Activated CD8-positive, alpha-beta memory T cell treated with anti-CD3 and anti-CD28 coated beads for 48 hours (primary cell): ENCODE data around the gene KIAA0040.

Experiments used
- DNase-seq, 3 experiments: peaks; one replicate each; pipeline ENCODE4 v3.0.0-alpha.2; 2020; ENCODE audit warnings: low read depth in 2 of 3, low spot score in 2 of 3

KIAA0040 gene

GRCh38 chr1:175172503-175172902 is 20.1 kb downstream of the KIAA0040 start:
- DNase-seq = no peak

GRCh38 chr1:175171036-175171913 is 21.3 kb downstream of the KIAA0040 start:
- no peak for DNase-seq

DNA sequence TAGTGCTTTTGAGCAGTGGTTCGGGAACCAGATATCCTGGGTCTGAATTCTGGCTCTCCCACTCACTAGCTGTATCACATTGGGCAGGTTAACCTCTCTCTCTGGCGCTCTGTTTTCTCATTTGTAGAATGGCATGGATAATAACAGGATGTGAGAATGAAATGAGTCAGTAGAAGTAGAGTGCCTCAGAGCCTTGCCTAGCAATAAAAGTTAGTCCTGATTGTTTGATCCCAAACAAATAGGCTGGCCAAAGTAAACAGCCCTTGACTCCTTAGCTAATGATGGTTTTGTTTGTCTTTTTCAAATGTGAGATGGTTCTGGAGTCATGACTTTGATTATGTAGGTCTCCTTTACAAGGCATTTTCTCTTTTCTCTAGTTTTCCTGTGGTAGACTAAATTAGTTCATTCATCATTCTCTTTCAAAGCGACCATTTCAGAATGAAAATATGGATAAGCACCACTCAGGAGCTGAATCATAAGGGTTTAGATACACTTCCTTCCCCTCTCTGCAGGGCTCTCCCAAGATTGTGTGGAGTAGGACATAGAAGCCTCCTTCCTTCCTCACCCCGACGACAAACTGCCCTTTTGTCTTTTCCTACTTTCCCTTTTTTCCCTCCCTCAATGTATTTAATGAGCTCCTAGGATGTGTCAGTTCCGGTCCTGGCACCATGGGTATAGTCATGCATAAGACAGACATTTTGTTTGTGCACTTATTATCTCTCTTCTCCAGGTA is 23.1 kb downstream of the KIAA0040 start:
- DNase-seq = no peak

DNA sequence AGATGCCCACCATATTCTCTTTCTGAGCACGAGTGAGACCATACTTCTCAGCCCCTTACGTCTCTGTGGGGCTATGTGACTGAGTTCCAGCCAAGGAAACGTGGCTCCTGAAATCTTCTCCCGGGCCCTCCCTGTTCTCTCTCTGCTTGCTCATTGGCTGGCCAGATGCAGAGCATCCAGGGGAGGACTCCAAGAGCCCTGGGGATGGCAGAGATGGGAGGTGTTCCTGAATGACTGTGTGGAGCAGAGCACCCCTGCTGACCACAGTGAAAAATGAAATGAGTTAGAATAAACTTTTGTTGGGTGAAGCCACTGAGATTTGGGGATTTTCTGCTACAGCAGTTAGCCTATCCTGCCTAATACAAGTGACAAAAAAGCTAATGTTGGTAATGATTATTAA is 23.8 kb downstream of the KIAA0040 start:
- DNase-seq = no peak

DNA sequence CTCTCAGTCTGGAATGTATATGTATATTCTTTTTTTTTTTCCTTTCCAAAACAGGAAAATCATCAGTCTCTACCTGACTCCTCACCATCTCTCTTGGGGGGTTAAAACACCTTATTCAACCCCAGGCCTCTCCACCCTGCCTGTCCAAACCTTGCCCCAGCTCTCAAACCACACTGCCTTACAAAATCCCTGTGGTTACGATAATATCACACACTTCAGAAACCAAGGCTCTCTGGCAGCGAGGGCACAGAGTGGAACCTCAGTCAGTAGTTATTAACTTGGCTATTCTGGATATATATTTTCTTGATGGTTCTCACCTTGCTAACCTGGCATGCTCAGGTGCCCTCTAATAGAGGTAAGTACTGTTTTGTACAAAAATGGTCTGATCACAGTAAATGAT is 24.7 kb downstream of the KIAA0040 start:
- DNase-seq = no peak

GRCh38 chr1:175166746-175167145 is 25.8 kb downstream of the KIAA0040 start:
- DNase-seq = no peak

DNA sequence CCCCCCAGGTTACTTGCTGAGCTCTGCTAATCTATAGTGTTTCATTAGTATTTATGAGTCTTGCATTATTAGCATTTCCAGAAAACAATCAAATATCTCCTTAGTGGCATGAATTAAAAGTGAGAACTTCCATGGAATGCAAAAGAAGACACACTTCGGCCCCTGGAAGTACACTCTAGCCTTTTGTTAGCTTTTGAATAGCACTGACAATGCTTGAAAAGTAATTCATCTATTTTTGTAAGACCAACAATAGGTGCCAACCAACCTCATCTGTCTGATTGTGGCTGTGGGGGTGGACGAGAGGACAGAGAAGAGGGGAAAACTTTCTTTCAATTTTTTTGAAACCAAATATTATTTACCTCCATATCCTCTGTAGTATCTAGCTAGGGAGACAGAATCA is 27.8 kb downstream of the KIAA0040 start:
- no peak for DNase-seq

GRCh38 chr1:175163702-175164101 is 28.9 kb downstream of the KIAA0040 start:
- DNase-seq = no peak

GRCh38 chr1:175162955-175163354 is 29.6 kb downstream of the KIAA0040 start:
- no peak for DNase-seq

- DNase-seq = no peak
These were observed 34.4 kb downstream of the KIAA0040 start for GRCh38 chr1:175158170-175158591.

DNA sequence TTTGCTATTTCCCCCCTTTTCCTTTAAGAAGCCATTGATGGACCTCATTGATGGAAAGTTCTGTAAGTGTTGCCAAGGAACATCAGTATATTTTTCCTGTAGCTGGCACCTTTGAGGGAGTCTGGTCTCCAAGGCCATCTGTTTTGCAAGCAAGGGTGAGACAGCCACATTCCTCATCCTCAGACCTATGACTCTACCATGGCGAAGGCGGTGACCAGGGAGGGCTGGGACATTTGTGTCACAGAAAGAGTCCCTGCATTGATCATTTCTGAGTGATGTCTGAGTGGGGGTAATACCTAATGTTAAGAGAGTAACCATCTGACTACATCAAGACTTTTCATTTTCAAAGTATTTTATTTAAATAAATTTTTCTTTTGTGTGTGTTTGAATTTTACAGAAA is 35.4 kb downstream of the KIAA0040 start:
- DNase-seq = no peak

- no peak for DNase-seq
These were observed 36.6 kb downstream of the KIAA0040 start for GRCh38 chr1:175155936-175156335.

- no peak for DNase-seq
These were observed 37.1 kb downstream of the KIAA0040 start for GRCh38 chr1:175155473-175155856.

DNA sequence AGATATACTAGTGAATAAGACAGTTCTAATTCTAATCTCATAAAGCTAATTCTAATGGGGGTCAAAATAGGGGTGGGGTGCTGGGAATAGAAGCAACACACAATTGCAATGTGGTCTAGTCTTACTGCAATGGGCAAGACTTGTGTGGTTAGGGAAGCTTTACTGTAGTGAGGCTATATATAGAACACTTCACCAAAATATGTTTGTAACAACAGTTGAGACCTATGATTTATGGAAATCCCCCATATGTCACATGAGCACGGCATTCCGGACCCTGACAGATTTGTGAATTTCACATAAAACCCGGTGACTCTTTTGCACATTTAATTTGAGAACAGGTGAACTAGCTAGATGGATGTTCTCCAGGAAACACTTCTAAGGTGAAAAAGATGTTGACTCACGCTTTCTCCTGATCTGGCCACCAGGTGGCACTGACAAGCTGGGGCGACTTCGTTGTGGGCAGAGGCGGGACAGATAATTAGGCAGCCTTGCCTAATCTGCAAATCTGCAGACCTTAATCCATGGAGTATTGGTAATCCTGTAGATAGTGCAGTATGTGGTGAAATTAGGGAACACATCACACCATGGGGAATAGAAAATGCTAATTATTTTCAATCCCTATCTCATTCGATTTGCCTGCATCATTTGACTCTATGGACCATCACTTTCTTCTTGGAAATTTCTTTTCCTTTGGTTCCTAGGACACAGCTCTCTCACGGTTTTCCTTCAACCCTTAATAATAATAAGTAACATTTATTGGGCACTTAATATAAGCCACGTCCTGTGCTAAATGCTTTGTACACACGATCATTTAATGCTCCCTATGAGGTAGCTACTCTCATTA is 37.7 kb downstream of the KIAA0040 start:
- peak; percentile 19 to 50 (median 30) for DNase-seq

DNA sequence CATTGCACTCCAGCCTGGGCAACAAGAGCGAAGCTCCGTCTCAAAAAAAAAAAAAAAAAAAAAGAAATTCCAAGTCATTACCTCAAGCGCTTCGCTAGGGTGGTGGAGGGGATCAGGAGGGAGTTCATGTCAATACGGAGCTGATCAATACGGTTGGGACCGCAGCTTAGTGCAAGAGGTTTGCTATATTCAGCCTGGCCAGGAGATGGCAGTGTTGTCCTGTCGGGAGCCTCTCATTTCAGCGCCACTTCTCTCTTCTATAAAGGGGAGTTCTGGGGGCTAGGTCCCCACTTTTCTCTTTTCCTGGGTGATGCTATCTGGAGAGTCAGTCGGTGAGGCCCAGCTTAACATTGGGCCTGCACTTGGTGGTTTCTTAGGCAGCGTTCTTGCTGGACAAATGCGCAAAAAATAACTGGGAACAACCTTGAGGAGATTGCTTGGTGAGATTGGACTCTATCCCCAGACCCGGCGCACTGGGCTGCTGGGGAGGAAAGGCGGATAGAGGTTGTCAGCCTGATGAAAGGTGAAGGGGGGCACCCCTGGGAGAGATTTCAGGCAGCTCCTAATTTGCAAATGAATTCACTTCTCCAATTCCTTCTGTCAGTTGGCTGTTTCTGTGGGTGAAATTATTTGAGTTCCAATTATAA is 40.4 kb downstream of the KIAA0040 start:
- DNase-seq = peak; percentile 7 to 51 (median 41)

GRCh38 chr1:175150596-175151319 is 41.8 kb downstream of the KIAA0040 start:
- no peak for DNase-seq

- DNase-seq = no peak
These were observed 44.5 kb downstream of the KIAA0040 start for GRCh38 chr1:175148068-175148467.

- DNase-seq = no peak
These were observed 45.0 kb downstream of the KIAA0040 start for GRCh38 chr1:175147569-175147968.

DNA sequence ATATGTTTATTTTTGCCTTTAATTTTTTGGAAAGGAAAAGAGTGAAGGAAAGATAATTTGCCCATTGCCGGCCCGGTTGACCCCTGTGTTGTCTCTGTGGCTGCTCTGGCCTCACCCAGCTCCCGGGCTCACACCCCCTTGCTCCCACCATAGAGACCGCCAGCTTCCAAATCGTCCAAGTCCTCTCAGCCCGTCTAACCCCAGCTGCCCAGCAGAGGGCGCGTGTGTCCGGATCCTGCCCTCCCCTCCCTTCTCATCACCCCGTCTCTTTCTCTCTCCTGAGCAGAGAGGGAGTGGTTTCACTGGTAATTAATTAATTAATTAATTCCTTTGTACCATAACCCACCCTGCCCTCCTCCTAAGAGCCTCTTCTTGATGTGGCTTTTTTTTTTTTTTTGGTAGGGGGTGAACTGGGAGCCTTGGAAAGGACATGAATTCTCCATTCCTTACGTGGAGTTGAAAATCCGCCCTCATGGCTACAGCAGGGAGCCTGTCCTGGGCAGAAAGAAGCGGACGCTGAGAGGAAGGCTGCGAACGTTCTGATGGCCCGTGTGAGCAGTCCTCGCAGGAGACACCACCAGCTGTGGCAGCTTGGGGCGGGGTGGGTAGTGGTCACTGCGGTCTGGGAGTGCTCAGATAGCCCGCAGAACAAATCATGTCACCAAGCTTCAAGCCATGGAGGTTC is 45.9 kb downstream of the KIAA0040 start:
- peak; percentile 20 to 60 (median 37) for DNase-seq
